SK-MEL-5 (cell line): ENCODE measurements around the gene ZRSR2. TPM values are rescaled to one million over a fixed set of nuclear protein-coding genes. Genes with fewer than 3 reads are reported as not detected.
A peak's percentile ranks its signal among the peaks of the same experiment; 100 is the strongest.
"Not testable (repeated sequence)": the region's sequence is repeated elsewhere in the genome, so short reads cannot be mapped to it uniquely, and the experiment has no call there.

ENCODE experiments used
- DNase-seq: peaks from one replicate; pipeline ENCODE4 v3.0.0-alpha.2; 2016; ENCODE audit warnings: low read depth, low spot score
- in situ Hi-C: cut with HindIII; loops from 2 replicates; pipeline ENCODE4 v1.10.0; 2016; ENCODE audit warnings: low sequenced_read_pairs, high pct_unique_total_duplicates, low pct_unique_long_range_greater_than_20kb
- total RNA-seq: library from RNA; depleted of rRNA; stranded (reverse); fragments of >200 nt; shearing (Covaris generic); gene quantifications from 2 replicates; pipeline ENCODE4 v1.2.3, GENCODE V29; 2014

The ZRSR2 gene
- total RNA-seq, 1 experiment from 2014 or later, result 3.8 TPM

DNA sequence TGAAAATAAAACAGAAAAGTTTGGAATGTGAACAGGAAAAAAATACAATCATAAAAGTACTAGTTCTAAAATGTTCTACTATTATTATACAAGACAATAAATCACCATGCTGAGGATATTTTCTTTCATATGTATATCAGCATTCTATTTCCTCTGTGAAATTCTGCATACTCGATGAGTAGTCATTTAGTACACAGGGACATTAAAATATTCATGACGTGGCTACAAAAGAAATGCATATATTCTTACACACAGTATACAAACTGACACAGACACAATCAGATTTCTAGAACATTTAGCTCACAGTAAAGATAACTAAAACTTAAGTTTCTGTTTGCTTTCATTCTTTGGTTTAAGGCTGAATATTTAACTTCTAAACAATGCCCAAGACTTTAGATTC, 41.1 kb downstream of the ZRSR2 start:
- DNase-seq, in situ Hi-C loops: not testable (repeated sequence)

DNA sequence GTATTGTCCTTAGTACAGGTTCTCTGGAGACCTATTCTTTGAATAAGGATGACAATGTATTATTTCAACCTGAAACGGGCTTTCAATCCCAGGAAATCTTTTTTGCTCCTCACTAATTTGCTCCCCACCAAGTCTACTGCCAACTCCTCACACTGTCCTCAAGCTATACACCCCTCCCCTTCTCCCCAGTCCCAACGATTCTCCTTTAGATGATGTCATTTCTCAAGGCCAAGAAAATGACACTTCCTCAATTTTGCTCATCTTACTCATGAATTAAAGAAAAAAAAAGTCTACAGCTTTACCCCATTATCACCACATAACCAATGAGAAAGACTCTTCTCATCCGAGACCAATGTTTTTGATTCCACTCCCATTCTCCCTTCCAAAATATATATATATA, 43.8 kb downstream of the ZRSR2 start:
- DNase-seq, result no peak
- in situ Hi-C loops, result no loop called here

DNA sequence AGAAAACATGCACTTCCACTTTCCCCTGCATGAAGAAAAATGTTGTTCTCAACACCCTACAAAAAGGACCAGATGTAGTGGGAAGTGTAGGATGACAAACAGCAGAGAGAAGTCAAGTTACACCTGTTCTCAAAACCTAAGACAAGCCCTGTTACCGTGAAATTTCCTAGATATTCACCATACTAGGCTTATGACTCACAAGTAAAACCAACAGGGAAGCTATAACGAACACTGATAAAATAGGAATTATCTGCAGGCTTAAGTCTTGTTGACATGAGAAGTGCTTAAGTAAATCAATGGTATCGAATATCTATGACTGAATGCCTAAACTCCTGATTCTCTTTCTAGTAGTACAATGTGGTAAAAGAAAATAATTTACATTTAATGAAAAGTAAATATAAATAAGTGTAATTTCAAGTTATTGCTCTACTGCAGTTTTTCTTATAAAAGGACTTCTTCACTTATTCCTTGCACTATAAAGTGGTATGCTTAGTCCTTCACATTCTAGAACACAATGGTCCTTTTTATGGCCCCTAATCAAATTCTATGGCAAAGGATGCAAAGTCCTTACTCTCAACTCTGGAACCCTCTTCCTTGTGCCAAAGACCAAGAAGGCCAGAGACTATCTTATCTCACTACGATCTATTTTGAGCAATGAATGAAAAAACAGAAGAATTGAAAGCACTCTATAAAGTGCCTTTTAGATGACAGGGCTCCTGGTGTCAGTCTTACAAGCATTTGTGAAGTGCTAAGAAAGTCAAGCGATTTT, 44.7 kb downstream of the ZRSR2 start:
- DNase-seq, result no peak
- in situ Hi-C loops, result no loop called here

DNA sequence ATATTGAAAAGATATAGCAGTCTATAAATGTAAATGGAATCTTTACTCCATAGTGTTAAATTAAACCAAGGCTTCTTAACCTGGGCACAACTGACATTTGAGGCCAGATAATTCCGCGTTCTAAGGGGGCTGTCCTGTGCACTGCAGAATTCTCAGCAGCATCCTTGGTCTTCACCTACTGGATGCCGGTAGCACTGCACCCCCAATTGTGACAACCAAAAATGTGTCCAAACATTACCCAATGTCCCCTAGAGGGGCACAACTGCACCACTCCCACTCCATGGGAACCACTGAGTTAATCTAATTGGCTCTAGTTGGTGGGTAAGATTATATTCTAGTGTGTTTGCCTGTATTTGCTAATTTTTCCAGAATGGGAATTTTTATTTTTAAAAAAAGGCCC, 47.7 kb downstream of the ZRSR2 start:
- DNase-seq, result no peak
- in situ Hi-C loops, result no loop called here

DNA sequence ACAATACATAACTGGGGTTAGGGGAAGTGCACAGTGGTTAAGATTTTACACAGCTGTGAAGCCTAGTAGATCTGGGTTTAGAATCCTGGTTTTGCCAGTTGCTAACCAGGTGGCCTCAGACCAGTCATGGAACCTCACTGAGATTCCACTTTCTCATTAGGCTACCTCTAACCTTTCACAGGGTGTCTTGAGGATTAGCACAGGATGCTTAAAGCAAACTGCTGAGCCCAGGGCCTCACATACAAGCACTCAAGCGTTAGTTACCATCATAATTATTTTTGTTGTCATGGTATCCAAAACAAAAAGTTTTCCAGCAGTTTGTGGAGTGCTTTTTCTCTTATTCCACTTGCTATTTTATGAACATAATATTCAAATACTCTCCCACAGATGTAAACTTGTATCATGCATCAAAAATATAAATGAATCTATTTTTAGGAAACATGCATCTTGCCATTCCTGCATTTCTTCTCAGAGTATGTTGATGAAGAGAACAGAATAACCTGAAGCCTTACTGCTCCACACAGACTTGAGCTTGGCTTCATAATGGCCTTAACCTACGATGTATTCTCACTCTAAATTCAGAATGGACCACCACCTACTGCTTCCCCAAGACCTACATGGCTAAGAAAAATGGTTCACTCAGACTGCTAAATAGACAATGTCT, 51.7 kb downstream of the ZRSR2 start:
- in situ Hi-C loops, result no loop called here

DNA sequence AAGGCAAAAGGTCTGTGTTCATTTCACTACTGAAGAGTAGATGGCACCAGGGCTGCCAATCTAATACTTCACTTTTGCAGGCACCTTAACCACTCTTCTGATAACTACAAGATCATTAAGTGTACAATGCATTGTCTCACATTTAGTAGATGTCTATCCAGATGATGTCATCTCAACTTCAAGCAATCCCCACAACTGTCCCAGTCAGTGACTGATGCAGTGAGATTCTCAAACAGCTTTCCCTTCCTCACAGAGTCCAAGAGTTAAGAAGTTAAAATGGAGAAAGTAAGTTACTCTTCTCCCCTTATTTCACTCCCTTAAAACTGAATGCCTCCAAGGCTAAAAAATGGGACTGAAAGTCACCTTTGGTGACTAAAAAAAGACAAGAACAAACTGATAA, 53.7 kb downstream of the ZRSR2 start:
- in situ Hi-C loops, result no loop called here
- DNase-seq, result no peak

More for the DNA sequence above, 51.7 kb downstream of the ZRSR2 start:
- no peak for DNase-seq

DNA sequence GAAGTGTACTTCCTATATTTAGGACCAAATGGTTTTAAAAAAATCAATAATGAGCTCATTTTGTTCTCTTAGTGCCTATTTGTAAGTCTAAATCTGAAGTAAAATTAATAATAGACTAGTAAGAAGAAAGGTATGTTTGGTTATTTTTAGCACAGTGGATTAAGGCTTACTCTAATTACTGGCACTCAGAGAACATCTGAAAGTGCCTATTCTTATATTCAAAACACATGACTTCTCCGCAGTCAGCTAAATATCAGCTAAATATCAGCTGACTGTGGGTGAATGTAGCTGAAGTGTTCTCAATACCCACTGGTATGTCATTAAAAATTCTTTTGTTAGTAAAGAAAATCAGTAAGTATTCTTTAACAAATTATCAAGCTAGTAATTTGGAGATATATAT, 58.3 kb downstream of the ZRSR2 start:
- in situ Hi-C loops, result no loop called here
- DNase-seq, result peak; percentile 83

DNA sequence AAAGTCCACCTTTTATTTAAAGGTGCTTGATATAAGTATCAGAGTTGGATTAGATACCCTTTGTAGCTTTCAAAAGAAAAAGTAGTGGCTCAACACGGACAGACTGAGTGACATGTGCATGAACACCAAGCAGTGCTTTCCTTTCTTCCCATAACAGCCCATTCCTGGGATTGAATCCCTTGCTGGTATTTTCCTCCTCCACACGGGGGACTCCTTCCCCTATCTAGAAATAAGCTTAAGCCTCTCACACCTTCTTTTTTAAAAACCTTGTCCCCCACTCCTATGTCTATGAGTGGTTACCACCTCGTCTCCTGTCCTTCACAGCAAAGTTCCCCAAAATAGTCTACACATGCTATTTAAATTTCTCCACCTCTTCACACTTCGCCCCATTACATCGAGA, 59.3 kb downstream of the ZRSR2 start:
- in situ Hi-C loops, result no loop called here
- DNase-seq, result peak; percentile 65

DNA sequence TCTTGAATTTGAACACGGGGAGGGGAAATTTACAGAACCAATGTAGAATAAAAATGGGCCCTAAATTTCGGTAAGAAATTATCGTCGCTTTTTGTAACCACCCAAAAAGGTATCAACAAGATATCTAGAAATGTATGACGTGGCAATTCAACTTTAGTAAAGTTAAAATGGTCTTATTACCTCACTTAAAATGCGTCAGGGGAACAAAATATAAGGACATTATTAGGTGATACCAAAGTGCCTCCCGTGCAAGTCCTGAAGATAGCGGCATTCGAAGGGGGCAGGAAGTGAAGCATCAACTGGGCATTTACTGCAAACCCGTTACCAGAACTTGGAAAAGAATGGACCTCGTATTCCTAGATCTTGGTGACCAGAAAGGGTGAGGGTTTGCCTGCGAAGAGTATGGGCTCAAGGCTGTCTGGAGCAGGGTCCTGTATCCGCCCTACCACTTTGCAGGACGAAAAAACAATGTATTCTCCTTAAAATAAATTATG, 63.3 kb downstream of the ZRSR2 start:
- DNase-seq, result no peak
- in situ Hi-C loops, result no loop called here

DNA sequence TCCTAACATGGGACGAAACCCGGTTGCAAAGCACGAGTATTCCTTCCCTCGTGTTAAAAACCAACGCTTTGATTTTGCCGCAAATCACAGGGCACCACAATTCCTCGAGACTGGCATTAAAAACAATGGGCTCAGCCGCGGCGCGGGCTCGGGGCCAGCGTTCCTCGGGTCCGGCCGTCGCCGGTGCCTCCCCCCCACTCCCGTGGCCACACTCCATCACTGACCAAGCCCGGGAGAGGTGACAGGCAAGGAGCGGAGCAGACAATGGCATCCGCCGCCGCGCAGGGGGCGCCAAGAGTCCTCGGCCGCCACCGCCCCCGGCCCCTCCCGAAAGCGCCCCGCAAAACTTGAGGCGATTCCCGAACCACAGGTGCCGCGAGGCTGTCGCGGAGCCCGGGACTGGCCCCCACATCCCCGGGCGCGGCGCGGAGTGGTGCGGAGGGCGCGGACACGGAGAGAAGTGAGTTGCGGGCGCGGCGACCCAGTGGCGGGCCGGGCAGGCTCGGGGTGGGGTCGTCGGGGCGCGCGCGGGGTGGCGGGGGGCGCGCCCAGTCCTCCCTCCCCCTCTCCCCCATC, 63.9 kb downstream of the ZRSR2 start:
- DNase-seq, result peak; percentile 67
- in situ Hi-C loops, result no loop called here

DNA sequence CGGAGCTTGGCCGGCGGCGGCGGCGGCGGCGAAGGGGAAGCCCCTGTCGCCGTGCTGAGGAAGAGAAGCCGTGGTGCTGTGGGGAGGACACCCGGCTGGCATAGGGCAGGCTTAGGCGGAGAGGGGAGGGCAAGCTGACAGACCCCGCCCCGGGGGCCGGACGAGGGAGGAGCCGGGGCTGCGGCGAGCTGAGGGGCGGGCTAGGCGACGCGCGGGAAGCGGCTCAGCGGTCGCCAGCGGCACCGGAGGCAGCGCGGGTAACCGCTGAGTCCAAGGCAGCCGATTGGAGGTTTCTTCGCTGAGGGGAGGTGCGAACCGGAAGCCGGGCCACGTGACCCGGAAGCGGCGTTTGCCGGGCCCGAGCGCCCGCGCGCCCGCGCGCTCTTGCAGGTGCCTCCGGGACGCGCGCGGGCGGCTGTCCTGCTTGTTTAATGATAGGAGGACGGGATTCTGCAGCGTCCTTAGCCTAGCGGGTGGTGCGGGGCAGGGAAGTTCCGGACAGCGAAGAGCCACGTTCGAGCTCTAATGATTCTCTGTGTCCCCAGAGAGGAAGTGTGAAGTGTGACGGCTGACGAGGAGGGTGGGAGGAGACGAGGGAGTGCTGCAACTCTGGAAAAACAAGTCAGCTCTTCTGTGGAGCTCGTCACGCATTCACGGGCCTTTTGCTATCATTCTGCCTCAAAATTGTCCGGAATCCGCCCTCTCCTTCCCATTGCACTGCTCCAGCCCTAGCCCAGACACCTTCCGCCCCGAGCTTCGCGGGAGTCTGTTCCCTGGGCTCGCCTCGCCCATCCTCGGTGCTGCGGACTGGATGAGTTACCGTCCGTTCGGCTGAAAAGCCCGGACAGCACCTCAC, 64.7 kb downstream of the ZRSR2 start, which contains the start of gene AP1S2:
Gene AP1S2 (minus strand): TSS at position 102 of the 856 bp plus-strand sequence. CDS start 2,289 bp downstream, outside the sequence.
- in situ Hi-C loops, result no loop called here
- peak; percentile 92 for DNase-seq

DNA sequence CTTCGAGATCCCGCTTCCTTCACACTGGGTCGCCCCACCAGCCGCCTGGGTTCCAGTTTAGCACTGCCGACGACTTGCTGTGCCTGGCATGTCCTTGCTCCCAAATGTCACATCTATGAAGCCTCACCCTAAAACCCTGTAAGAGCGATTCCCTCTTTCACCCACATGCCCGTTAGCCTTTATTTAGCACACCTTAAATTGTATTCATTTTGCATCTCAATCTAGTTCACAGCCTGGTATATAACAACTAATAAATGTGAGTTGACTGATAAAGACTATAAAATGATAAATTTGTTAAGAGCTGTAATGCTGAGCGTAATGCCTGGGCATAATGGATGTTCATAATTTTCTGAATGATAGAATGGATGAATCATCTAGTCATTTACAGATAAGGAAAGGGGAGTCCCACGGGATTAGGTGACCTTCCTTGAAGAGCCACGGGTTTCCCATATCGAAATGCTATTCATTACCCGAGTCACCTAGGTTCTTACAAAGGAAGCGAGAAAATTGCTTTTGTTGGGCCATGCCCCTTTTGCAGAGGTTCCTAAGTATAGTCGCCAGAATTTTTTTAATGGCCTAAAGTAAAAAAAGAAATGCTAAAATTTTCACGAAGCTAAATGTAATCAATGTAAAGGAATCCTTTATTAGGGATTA, 65.4 kb downstream of the ZRSR2 start:
- peak; percentile 52 for DNase-seq
- in situ Hi-C loops, result no loop called here

DNA sequence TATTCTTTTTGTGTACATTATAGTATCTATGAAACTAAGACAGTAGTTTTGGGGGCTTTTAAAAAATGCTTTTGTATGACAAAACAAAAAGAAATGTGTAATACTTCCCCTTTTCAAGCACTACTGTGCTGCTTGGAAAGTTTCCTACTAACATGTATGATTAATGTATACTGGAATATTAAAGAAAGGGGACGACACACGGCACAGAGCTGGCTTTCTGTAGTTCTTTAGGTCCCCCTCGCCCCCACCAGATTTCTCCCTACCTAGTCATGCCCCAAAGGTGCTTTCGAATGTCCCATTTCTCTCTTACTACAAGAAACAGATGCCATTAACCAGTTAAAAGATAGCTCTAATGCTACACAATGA, 65.9 kb downstream of the ZRSR2 start:
- in situ Hi-C loops, result no loop called here
- no peak for DNase-seq

DNA sequence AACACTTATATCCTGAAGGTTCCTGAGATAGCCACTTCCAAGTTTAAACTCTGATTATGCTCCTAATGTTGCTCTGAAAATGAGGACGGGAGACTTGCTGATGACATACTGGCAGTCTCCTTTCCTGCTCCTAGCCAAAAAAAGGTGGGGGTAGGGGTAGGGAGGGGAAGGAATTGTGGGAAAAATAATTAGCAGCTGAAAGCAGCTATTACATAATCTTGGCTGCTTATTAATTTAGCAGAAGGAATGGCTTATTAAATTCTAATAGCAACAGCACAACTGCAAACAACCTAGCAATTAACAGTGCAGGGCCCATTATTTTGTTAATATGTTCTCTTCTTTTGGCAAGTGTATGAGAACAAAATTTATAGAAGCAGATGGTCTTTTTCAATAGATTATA, 66.4 kb downstream of the ZRSR2 start:
- no peak for DNase-seq
- in situ Hi-C loops, result no loop called here

DNA sequence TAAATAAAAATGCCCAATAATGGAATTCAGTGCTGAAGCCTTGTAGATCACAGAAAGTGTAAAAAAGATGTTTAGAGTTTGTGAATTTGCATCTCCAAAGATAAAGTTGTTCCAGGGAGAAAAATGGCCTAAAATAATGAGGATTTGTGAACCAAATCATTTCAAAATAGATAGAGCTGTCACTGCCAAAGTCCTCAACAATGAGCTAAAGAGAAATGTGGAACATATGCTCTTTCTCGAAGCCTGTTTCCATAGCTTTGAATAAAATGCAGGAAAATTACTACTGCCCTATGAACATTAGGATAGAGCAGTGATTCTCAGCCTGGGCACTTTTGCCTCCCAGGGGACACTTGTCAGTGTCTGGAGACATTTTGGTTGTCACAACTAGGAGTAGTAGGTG, 67.8 kb downstream of the ZRSR2 start:
- in situ Hi-C loops, result no loop called here
- DNase-seq, result no peak

DNA sequence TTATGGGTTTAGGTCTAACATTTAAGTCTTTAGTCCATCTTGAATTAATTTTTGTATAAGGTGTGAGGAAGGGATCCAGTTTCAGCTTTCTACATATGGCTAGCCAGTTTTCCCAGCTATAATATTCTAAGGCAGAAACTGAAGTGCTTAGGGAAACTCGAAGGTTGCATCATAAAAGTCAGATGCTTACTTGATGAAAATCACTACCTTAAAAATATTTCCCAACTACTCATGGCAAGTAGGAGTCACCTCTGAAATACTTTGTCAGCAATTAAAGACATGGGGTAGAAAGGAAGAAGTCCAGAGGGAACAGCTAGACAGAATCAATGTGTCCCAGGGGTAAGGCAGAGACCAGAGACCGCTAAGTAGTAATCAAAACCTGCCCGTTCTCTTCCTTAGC, 70.6 kb downstream of the ZRSR2 start:
- DNase-seq, result no peak
- in situ Hi-C loops, result no loop called here

DNA sequence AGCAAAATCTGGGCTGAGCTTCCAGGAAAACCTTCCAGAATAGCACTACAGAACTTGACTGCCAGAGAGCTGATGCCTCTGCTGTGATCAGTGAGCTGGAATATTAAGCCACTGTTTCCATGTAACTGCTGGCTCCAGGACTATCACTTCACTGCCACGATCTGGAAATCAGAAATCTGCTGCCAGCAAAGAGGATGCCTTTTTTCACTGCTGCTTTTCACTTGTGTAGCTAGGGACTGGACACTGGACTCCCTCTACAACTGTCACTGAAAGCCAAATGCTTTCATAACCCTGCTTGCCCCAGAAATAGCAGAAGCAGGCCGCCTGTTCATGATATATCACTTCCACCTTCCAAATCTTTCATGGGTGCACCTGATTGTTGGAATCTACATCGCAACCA, 73.7 kb downstream of the ZRSR2 start:
- DNase-seq, result no peak
- in situ Hi-C loops, result no loop called here
